ENCODE measurements around the gene ABHD2. TPM values are rescaled to one million over a fixed set of nuclear protein-coding genes. Genes with fewer than 3 reads are reported as not detected.

ABHD2 gene
- total RNA-seq, 4 donors from 2014 or later: 49.8 to 82.3 (median 72.1) TPM

- no peaks in the 10 kb centered on the region for H3K36me3 ChIP-seq
- H3K4me3 ChIP-seq: no peak overlapping the region
- WGBS: 95% methylated on average over 20 of the region's 20 CpGs
- no peaks in the 10 kb centered on the region for H3K9me3 ChIP-seq
- H3K27ac ChIP-seq (replicated peaks in 1 of 4): no peak overlapping the region
- no peaks in the 10 kb centered on the region for H3K27me3 ChIP-seq
- TF ChIP-seq CTCF (IDR thresholded peaks at IDR 0.05) (no peak), POLR2A (IDR thresholded peaks at IDR 0.05; ENCODE audit: low read depth) (no peak), POLR2AphosphoS5 (IDR thresholded peaks at IDR 0.05) (no peak), EP300 (IDR thresholded peaks at IDR 0.05) (no peak)
- no peak for DNase-seq (ENCODE audit: extremely low spot score)
- peaks cover 0 to 6% (median 0%) of the 10 kb centered on the region in 4 donors for H3K4me1 ChIP-seq
- intact Hi-C loops (cut with DNase I): no loop called here
Measured at GRCh38 chr15:89217031-89217430, 128.8 kb downstream of the ABHD2 start.

- intact Hi-C loops (cut with DNase I): no loop called here
- H3K4me3 ChIP-seq: no peak overlapping the region
- no peak for DNase-seq (ENCODE audit: extremely low spot score)
- WGBS: 65% methylated on average over 6 of the region's 6 CpGs
- no peak overlapping the region for H3K27ac ChIP-seq (replicated peaks in 1 of 4)
- TF ChIP-seq POLR2A (IDR thresholded peaks at IDR 0.05; ENCODE audit: low read depth): no peak
- TF ChIP-seq EP300 (IDR thresholded peaks at IDR 0.05): no peak
- TF ChIP-seq CTCF (IDR thresholded peaks at IDR 0.05): no peak
- TF ChIP-seq POLR2AphosphoS5 (IDR thresholded peaks at IDR 0.05): no peak
- H3K4me1 ChIP-seq: peaks cover 0 to 6% (median 0%) of the 10 kb centered on the region in 4 donors
- no peaks in the 10 kb centered on the region for H3K36me3 ChIP-seq
- H3K9me3 ChIP-seq: no peaks in the 10 kb centered on the region
- no peaks in the 10 kb centered on the region for H3K27me3 ChIP-seq
Measured at GRCh38 chr15:89217686-89218376, 129.6 kb downstream of the ABHD2 start.

GRCh38 chr15:89218531-89218930 is 130.3 kb downstream of the ABHD2 start:
- TF ChIP-seq CTCF (IDR thresholded peaks at IDR 0.05): no peak
- no peak for TF ChIP-seq EP300 (IDR thresholded peaks at IDR 0.05)
- TF ChIP-seq POLR2AphosphoS5 (IDR thresholded peaks at IDR 0.05): no peak
- no peak for TF ChIP-seq POLR2A (IDR thresholded peaks at IDR 0.05; ENCODE audit: low read depth)
- Histone ChIP-seq H3K9me3 (no peaks in the 10 kb centered on the region), H3K27ac (replicated peaks in 1 of 4) (no peak overlapping the region), H3K4me3 (no peak overlapping the region), H3K27me3 (no peaks in the 10 kb centered on the region), H3K36me3 (no peaks in the 10 kb centered on the region), H3K4me1 (peaks cover 0 to 6% (median 0%) of the 10 kb centered on the region in 4 donors)
- WGBS: 84% methylated on average over 4 of the region's 8 CpGs
- intact Hi-C loops (cut with DNase I): no loop called here
- no peak for DNase-seq (ENCODE audit: extremely low spot score)

- H3K27me3 ChIP-seq: no peaks in the 10 kb centered on the region
- DNase-seq (ENCODE audit: extremely low spot score): no peak
- TF ChIP-seq EP300 (IDR thresholded peaks at IDR 0.05) (no peak), CTCF (IDR thresholded peaks at IDR 0.05) (no peak), POLR2A (IDR thresholded peaks at IDR 0.05; ENCODE audit: low read depth) (no peak), POLR2AphosphoS5 (IDR thresholded peaks at IDR 0.05) (no peak)
- H3K27ac ChIP-seq (replicated peaks in 1 of 4): no peak within 1 kb of the TSS
- H3K36me3 ChIP-seq: no peaks in the 10 kb centered on the region
- H3K4me1 ChIP-seq: peaks cover 0 to 6% (median 0%) of the 10 kb centered on the region in 4 donors
- no peaks in the 10 kb centered on the region for H3K9me3 ChIP-seq
- no peak within 1 kb of the TSS for H3K4me3 ChIP-seq
- intact Hi-C loops (cut with DNase I): no loop called here
- WGBS: 61% methylated on average over 4 of the region's 11 CpGs
Measured at GRCh38 chr15:89221543-89221942, 133.3 kb downstream of the ABHD2 start, which contains the start of gene RLBP1. RLBP1 (minus strand) TSS chr15:89221579; CDS start chr15:89218975, 2,604 bp downstream.

Measured in esophagus muscularis mucosa (tissue), 4 donors.